GM18870 (cell line): ENCODE results near the gene ZNF334.

Source experiments
- ATAC-seq: cut with Tn5 transposase; IDR thresholded peaks from one replicate; pipeline ENCODE4 v1.9.1; 2021; ENCODE audit warnings: moderate library complexity; ENCODE audit not compliant: unreplicated experiment

ZNF334 gene

DNA sequence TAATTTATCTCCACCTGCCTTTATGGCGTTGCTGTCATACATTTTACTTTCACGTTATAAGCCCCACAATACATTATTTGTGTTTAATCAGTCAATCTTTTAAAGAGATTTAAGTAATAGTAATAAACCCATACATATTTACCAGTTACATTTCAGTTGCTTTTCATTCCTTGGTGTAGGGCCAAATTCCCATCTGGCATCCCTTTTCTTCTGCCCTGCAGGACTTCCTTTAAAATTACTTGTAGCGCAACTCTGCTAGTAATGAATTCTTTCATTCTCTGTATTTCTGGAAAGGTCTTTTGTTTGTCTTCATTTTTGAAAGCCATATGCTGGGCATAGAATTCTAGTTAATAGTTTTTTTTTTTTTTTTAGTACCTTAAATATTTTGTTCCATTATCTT is 24.9 kb downstream of the ZNF334 start:
- no peak for ATAC-seq

DNA sequence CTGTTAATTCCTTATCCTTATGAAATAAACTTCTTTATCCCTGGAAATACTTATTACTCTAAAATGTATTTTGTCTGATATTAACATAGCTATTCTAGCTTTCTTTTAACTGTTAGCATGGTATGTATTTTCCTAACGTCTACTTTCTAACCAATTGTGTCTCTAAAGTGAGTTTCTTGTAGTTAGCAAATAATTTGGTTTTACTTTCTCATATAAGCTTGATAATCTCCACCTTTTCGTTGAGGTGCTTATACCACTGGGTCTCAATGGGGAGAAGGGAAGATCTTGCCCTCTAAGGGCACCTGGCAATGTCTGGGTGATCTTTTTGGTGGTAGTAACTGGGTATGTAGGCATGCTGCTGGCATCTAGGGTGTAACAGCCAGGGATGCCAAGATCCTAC is 25.7 kb downstream of the ZNF334 start:
- no peak for ATAC-seq

DNA sequence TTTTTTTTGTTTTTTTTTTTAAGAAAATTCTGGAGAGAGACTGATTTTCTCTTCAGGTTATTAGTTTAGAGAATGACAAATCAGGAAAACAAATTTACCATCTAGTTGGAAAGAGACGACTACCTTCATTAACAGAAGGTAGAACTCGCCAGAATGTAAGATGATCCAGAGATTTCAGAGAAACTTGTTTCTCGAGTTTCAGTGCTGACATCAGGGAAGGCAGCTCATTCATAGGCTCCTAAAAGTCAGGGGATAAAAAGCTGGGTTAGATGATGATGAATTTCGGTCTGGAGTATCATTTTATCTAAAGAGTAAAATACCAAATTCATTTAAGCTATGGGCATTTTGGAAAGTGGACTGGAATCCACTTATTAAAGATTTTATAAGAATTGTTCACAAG is 27.9 kb downstream of the ZNF334 start:
- ATAC-seq, result no peak

DNA sequence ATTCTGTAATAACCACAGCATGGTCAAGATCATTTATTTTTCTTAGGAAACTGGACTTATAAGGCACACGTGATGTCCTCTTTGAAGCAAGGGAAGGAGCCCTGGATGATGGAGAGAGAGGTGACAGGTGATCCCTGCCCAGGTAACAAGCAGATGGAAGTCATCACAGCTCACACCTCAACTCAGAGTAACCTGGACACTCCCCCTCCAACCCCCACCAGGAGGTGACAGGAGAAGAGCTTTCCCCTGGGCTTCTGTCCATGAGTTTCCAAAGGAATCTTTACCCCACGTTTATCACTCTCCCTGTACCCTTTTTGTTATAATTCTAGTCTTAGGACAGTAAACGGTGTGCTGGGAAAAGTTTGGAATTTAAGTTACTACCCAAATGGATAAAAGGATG is 28.4 kb downstream of the ZNF334 start:
- ATAC-seq, result no peak

DNA sequence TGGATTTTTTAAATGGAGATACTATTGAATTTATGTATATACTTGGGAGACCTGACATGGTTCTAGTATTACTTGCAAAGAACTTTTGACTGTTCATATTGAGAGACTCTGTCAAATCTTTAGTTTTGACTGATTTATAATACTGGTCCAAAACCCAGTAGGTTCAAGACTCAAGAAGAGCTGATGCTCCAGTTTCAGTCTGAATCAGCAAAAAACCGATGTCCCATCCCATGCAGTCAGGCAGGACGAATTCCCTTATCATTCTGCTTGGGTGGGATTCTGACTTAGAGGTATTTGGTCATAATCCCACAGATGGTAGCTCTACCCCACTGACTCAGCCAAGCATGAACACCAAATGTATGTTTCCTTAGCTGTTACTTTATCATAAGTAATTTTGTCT is 29.5 kb downstream of the ZNF334 start:
- no peak for ATAC-seq

DNA sequence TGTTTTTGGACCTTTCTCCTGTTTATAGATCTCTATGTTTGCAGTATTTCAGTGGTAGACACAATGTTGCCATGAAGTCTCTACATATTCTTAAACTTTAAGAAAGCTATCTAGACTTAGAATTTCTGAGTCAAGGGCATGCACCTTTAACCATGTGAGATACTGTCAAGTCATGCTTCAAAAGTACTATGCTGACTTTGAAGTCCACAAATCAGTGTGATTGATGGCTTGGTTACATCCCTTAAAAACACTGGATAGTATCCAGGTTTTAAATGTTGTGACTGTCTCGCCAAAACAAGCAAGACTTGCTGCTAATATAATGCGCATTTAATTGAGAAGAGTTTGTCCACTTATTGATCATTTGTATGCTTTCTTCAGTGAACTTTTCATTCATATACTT is 30.5 kb downstream of the ZNF334 start:
- no peak for ATAC-seq

DNA sequence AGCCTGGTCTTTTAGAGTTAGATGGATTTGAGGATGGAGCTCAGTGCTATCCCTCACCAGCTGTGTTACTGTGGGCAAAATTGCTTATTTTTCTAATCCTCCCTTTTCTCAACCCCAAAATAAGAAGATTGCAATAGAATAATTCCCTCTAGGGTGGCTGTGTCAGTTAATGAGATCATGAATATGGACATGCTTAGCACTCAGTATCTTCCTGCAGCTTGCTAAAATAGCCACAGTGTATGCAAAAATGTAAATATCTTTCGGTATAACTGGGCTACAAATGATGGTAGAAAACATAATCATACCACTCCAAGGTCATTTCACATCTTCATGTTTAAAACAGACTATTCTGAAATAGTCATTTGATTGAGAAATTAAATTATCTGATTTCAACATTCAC is 35.7 kb downstream of the ZNF334 start:
- ATAC-seq, result no peak

DNA sequence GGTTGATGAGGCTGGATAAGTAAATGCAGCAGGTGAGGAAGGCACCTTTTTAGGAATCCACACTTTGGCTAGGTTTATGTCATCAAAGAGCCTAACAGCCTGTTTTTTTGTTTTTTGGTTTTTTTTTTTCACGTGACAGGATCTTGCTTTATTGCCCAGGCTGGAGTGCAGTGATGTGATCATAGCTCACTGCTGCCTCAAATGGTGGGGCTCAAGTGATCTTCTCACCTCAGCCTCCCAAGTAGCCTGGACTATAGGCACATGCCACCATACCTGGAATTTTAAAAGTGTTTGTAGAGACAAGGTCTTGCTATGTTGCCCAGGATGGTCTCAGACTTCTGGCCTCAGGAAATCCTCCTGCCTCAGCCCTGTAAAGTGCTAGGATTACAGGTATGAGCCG is 36.1 kb downstream of the ZNF334 start:
- no peak for ATAC-seq

DNA sequence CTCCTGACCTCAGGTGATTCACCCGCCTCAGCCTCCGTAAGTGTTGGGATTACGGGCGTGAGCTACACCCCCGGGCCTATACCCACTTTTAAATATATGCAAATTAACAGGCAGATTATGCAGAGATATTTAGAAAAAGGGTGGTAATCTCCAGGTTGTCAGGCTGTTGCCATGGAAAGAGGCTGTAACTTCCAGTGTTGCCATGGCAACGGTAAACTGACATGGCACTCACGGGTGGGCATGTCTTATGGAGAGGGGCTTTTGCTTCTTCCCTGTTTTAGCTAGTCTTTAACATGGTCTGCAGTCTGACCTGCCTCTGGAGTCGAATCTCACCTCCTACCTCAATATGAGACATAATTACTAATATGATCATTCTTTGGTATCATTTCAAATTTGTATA is 44.9 kb downstream of the ZNF334 start:
- no peak for ATAC-seq

DNA sequence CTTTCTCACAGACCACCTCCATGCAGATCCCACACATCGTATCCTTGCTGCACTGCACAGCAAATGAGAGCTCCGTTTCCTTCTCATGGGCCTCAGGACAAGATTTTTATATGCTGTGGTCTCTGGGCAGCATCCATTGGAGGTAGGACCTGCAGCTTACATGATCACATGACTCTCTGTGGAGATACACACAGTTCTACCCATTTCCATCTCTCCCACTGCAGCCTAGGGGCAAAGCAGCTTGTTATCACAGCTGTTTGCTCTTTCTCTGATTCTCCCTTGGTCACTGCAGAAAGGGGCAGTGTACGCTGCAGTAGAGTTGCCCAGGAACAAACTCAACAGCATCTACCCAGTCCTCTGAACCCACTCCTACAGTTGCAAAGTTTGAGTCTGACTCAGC is 48.9 kb downstream of the ZNF334 start:
- no peak for ATAC-seq

DNA sequence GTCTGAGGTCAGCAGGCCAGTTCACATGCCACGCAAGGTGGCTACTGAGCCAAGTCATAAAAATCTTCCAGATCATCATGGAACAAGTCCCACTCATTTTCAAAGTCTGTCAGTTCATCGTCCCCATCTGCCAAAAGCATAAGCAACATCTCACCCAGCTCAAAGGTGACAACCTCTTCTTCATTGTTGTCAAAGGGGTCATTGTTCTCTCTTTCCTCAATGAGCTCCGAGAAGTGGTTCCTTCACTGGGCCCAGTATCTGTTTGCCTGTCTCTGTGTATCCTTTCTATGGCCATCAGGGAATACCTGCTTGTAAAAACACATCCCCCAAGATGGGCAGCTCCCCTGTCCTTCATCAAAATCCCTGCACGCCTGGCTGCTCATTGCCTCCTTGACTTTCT is 49.5 kb downstream of the ZNF334 start:
- no peak for ATAC-seq

DNA sequence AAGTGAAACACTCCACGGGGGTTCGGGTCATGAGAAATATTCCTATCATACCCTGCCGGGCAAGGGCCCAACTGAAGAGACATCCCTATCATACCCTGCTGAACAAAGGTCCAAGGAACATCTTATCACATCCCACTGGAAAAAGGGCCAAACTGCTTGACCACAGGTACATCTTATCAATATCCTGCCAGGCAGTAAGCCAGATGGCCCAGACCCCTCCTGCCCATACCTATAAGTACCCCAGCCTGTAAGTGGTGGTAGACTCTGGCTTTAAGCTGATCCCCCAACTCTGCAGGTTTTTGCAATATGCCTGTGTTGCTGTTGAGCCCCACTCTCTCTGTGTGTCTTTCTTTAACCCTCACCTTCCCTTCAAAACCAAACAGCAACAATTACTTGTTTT is 51.6 kb downstream of the ZNF334 start:
- ATAC-seq, result no peak

DNA sequence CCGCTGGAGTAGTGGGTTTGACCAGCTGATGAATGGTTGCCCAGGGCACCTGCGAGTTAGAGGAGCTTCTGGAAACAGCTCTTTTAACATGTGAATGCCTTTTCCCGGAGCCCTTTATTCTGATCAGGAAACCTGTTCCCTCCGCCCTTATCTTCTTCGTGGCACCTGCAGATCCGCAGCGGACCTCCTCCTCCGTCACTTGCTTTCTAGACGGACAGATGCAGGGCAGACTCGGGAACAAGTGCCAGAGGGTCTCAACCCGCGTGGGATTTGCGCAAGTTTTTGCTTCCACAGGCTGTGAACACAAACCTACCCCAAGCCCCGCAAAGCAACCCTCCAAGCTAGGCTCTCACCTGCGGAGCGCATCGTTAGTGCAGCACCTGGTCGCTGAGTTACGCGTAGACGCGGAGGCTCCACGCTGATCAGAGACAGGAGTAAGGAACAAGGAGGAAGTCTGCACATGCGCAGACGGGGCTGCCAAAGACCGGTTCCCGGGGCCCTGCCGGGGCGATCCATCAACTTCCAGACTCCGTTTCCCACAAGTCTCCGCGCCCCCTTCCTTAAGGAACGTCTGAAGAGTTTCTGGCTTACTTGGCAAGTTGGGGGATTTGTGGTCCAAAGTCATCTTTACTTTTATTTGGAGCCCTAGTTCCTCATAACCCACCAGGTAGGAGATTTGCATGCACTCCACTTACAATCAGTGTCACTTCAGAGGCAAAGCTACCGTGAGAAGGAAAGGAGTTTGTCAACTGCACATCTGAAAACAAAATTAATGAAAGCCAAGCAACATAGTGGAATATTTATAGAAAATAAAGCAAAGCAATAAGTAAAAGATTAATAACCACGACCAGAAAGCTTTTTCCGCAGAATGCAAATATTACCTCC is 54.3 kb downstream of the ZNF334 start:
- no peak for ATAC-seq

DNA sequence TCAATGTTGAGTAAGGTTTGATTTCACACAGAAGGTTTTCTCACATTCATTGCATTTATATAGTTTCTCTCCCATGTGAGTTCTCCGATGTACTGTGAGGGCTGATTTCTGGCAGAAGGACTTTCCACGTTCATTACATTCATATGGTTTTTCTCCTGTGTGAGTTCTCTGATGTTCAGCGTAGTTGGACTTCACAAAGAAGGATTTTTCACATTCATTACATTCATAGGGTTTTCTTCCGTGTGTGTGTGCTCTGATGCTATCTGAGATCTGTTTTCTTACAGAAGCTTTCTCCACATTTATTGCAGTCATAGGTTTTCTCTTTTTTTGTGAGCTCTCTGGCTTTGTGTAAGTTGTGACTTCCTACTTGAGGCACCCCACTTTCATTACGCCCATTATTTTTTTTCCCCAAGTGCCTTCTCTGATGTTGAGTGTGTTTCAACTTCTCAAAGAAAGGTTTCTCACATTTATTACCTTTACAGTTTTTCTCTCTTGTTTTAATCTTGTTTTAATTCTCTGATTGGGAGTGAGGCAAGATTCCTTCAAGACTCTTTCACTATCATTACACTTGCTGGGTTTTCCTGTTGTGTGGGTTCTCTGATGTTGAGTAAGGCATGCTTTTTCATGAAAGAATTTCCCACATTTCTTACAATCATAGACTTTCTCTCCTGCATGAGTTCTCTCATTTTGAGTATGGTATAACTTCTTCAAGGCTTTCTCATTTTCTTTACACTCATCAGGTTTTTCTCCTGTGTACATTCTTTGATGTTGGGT is 56.9 kb downstream of the ZNF334 start:
- no peak for ATAC-seq

DNA sequence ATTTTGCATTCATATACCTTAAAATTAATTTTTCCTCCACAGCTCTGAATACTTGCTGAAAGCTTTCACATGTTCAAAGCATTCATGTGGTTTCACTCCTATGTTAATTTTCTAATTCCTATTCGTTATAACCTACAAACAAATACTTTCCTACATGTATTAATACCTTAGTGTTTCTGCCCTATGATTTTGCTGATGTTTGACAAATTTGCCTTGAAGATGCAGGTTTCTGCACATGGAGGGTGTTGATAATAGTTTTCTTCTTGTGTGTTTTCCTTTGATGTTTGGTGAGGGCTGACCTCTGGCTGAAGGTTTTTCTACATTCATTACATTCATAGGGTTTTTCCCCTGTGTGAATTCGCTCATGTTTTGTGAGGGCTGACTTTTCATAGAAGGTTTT is 57.6 kb downstream of the ZNF334 start:
- no peak for ATAC-seq
